ENCODE results near the gene HTR3B. TPM values are rescaled to one million over a fixed set of nuclear protein-coding genes. Genes with fewer than 3 reads are reported as not detected.
A peak's percentile ranks its signal among the peaks of the same experiment; 100 is the strongest.

HTR3B gene
- total RNA-seq, 1 experiment from 2014 or later: not detected

DNA sequence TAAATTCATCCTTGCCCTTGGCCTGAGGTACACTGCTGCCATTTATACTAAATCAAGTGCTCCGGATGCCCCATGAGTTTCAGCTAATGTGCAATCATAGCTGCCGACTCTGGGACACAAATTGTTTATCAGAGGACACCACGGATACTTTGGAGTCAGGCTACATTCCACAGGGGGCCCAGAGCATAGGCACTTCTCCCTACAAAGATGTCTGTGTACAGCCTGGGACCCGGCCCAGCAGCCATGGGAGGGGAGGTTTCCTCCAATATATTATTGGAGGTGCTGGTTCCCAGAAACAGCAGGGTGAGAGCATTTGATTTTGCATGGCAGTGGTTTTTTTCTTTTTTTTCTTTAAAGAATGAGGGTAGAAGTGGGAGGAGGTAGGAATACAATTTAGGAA lies 31.3 kb downstream of the HTR3B start:
- Mint-ChIP-seq H3K27me3 (ENCODE audit: low read depth) (peaks cover 3% of the 10 kb centered on the region; the same call in 1 of the 2 replicates), H3K4me3 (no peak overlapping the region), H3K36me3 (ENCODE audit: insufficient read depth in 1 of 3, low read depth in 3 of 3) (no peaks in the 10 kb centered on the region; a peak in 1 of 7 replicates), H3K4me1 (peaks cover 36 to 41% of the 10 kb centered on the region in 2 experiments), H3K27ac (peak overlapping the region in 1 of 3 experiments; percentile 84; a peak in 2 of 7 replicates), H3K9me3 (no peaks in the 10 kb centered on the region; a peak in 1 of 5 replicates)
- no peak overlapping the region for H2BK120ac ChIP-seq (ENCODE audit: low read depth, low read length, poor library complexity, severe bottlenecking)
- H2AFZ ChIP-seq (ENCODE audit: low read length): no peak overlapping the region
- H2BK15ac ChIP-seq (ENCODE audit: low read depth, low read length): no peak overlapping the region
- no peak overlapping the region for H3K23ac ChIP-seq (ENCODE audit: insufficient read length, low read depth, low read length)
- no peak overlapping the region for H4K5ac ChIP-seq (ENCODE audit: insufficient read length, low read depth, low read length)
- no peak overlapping the region for H3T11ph ChIP-seq (ENCODE audit: low read length)
- no peaks in the 10 kb centered on the region for H4K20me1 ChIP-seq (ENCODE audit: control insufficient read depth, insufficient read depth, insufficient read length)
- H3K79me1 ChIP-seq (ENCODE audit: insufficient read depth, low read depth, low read length, poor library complexity, severe bottlenecking): no peaks in the 10 kb centered on the region
- H3K56ac ChIP-seq (ENCODE audit: insufficient read length, low read depth, low read length): no peak overlapping the region
- no peak overlapping the region for H3K4ac ChIP-seq (ENCODE audit: low read depth, low read length)
- peaks cover 6% of the 10 kb centered on the region for H3K4me1 ChIP-seq (ENCODE audit: insufficient read depth, low read length)
- no peaks in the 10 kb centered on the region for H3K23me2 ChIP-seq (ENCODE audit: insufficient read length, low read depth, low read length, poor library complexity, severe bottlenecking)
- H2BK5ac ChIP-seq (ENCODE audit: insufficient read length, low read length): no peak overlapping the region
- DNase-seq: no peak
- no peak overlapping the region for H4K91ac ChIP-seq (ENCODE audit: insufficient read length, low read depth, low read length)
- no peaks in the 10 kb centered on the region for H3K79me2 ChIP-seq (ENCODE audit: insufficient read depth, low read length)
- H2BK20ac ChIP-seq (ENCODE audit: low read depth, low read length, poor library complexity, severe bottlenecking): no peak overlapping the region
- no peak overlapping the region for H2AK5ac ChIP-seq (ENCODE audit: insufficient read length, low read length)
- no peaks in the 10 kb centered on the region for H3K9me3 ChIP-seq (ENCODE audit: control insufficient read depth, low read depth, low read length)
- WGBS (ENCODE audit: extremely low coverage, insufficient read length, low lambda C conversion rate): no CpG with 5 or more reads among the region's 4 CpGs
- H3K18ac ChIP-seq (ENCODE audit: insufficient read length, low read depth, low read length): no peak overlapping the region
- no peak overlapping the region for H2BK12ac ChIP-seq (ENCODE audit: insufficient read length, low read depth, low read length)
- no peak overlapping the region for H3K14ac ChIP-seq (ENCODE audit: insufficient read depth, low read length)
- H3K4me2 ChIP-seq (ENCODE audit: insufficient read depth, insufficient read length, low read length): no peak overlapping the region
- H4K8ac ChIP-seq (replicated peaks; ENCODE audit: insufficient read length, low read depth, low read length): no peak overlapping the region
- TF ChIP-seq, protein P1, sequence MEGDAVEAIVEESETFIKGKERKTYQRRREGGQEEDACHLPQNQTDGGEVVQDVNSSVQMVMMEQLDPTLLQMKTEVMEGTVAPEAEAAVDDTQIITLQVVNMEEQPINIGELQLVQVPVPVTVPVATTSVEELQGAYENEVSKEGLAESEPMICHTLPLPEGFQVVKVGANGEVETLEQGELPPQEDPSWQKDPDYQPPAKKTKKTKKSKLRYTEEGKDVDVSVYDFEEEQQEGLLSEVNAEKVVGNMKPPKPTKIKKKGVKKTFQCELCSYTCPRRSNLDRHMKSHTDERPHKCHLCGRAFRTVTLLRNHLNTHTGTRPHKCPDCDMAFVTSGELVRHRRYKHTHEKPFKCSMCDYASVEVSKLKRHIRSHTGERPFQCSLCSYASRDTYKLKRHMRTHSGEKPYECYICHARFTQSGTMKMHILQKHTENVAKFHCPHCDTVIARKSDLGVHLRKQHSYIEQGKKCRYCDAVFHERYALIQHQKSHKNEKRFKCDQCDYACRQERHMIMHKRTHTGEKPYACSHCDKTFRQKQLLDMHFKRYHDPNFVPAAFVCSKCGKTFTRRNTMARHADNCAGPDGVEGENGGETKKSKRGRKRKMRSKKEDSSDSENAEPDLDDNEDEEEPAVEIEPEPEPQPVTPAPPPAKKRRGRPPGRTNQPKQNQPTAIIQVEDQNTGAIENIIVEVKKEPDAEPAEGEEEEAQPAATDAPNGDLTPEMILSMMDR (conservative IDR thresholded peaks at IDR 0.05): no peak
- H3K27me3 ChIP-seq (ENCODE audit: insufficient read depth, low read length): no peaks in the 10 kb centered on the region
- no peak overlapping the region for H3K9ac ChIP-seq (ENCODE audit: extremely low read depth, insufficient read length, low read length)
- no peak overlapping the region for H3K27ac ChIP-seq (ENCODE audit: insufficient read length, low read depth, low read length)
